CD14-positive monocyte (primary cell): ENCODE measurements around the gene FOXI3. TPM values are rescaled to one million over a fixed set of nuclear protein-coding genes. Genes with fewer than 3 reads are reported as not detected.
"Not testable (repeated sequence)": the region's sequence is repeated elsewhere in the genome, so short reads cannot be mapped to it uniquely, and the experiment has no call there.

Source experiments
- DNase-seq, 3 donors: peaks; one replicate each; pipeline ENCODE4 v3.0.0-alpha.2; 2011 to 2022
- H2AFZ ChIP-seq: 2 replicates; pipeline ENCODE4 v1.6.0; 2012; ENCODE audit warnings: mild to moderate bottlenecking, low read depth, low read length, inconsistent platforms; ENCODE audit not compliant: insufficient read depth, poor library complexity, severe bottlenecking
- H3K27ac ChIP-seq, 2 donors: 1 replicate in 1 of 2; 2 replicates in 1 of 2; pipeline ENCODE4 v1.5.1; 2012 to 2013; ENCODE audit warnings: low read length in 2 of 2, control low read depth in 1 of 2, inconsistent platforms in 1 of 2, low read depth in 1 of 2, mild to moderate bottlenecking in 1 of 2
- H3K27me3 ChIP-seq, 2 donors: one replicate each; pipeline versions ENCODE4 v1.6.0 to v1.6.1; 2011 to 2013; ENCODE audit warnings: low read length in 2 of 2; ENCODE audit not compliant: control insufficient read depth in 2 of 2, insufficient read depth in 2 of 2
- H3K36me3 ChIP-seq, 2 donors: replicated peaks in 1 of 2; 1 replicate in 1 of 2; 2 replicates in 1 of 2; pipeline versions ENCODE4 v1.5.1 to v1.6.1; 2012 to 2013; ENCODE audit warnings: low read length in 2 of 2, control low read depth in 1 of 2, inconsistent platforms in 1 of 2, mild to moderate bottlenecking in 1 of 2; ENCODE audit not compliant: insufficient read depth in 2 of 2, control insufficient read depth in 1 of 2
- H3K4me1 ChIP-seq, 2 donors: 1 replicate in 1 of 2; 2 replicates in 1 of 2; pipeline versions ENCODE4 v1.5.1 to v1.6.1; 2012 to 2013; ENCODE audit warnings: low read length in 2 of 2, control low read depth in 1 of 2, inconsistent platforms in 1 of 2, mild to moderate bottlenecking in 1 of 2, moderate library complexity in 1 of 2; ENCODE audit not compliant: insufficient read depth in 2 of 2, control insufficient read depth in 1 of 2
- H3K4me2 ChIP-seq: replicated peaks from 2 replicates; pipeline ENCODE3; 2012; ENCODE audit warnings: low read length, moderate library complexity, mild to moderate bottlenecking; ENCODE audit not compliant: poor library complexity, severe bottlenecking; ENCODE audit errors: extremely low read depth
- H3K4me3 ChIP-seq, 3 experiments: fragments of 200-600 bp in 1 of 3; sonication (generic) in 1 of 3; replicated peaks in 1 of 3; 1 replicate in 2 of 3; 2 replicates in 1 of 3; pipeline ENCODE4 v1.5.1; 2011 to 2013; ENCODE audit warnings: low read length in 3 of 3, mild to moderate bottlenecking in 3 of 3, control low read depth in 2 of 3, low read depth in 2 of 3, inconsistent platforms in 1 of 3, moderate library complexity in 1 of 3
- H3K79me2 ChIP-seq: 2 replicates; pipeline ENCODE4 v1.6.0; 2012; ENCODE audit warnings: mild to moderate bottlenecking, control low read depth, inconsistent platforms, low read length, moderate library complexity; ENCODE audit not compliant: insufficient read depth
- H3K9ac ChIP-seq: 2 replicates; pipeline ENCODE4 v1.6.0; 2017; ENCODE audit warnings: low read length, mild to moderate bottlenecking; ENCODE audit not compliant: insufficient read depth, poor library complexity, severe bottlenecking
- H3K9me3 ChIP-seq, 2 donors: replicated peaks in 1 of 2; 1 replicate in 1 of 2; 2 replicates in 1 of 2; pipeline versions ENCODE4 v1.5.1 to v1.6.1; 2012 to 2013; ENCODE audit warnings: low read length in 2 of 2, control low read depth in 1 of 2; ENCODE audit not compliant: control insufficient read depth in 1 of 2, insufficient read depth in 1 of 2
- H4K20me1 ChIP-seq: 2 replicates; pipeline ENCODE4 v1.6.0; 2012; ENCODE audit warnings: mild to moderate bottlenecking, low read length, control low read depth, moderate library complexity; ENCODE audit not compliant: insufficient read depth
- H3K27ac Mint-ChIP-seq, 7 donors: one replicate each; pipeline ENCODE4 v1.8.0; 2020; ENCODE audit warnings: mild to moderate bottlenecking in 7 of 7, mixed read lengths in 7 of 7, moderate library complexity in 6 of 7, inconsistent platforms in 2 of 7
- H3K27me3 Mint-ChIP-seq, 3 donors: one replicate each; pipeline ENCODE4 v1.8.0; 2021 to 2022; ENCODE audit warnings: low read depth in 3 of 3, mild to moderate bottlenecking in 3 of 3, mixed read lengths in 3 of 3, moderate library complexity in 3 of 3, inconsistent platforms in 1 of 3
- H3K36me3 Mint-ChIP-seq, 2 donors: one replicate each; pipeline ENCODE4 v1.8.0; 2020; ENCODE audit warnings: mixed read lengths in 2 of 2, inconsistent platforms in 1 of 2, mild to moderate bottlenecking in 1 of 2
- H3K4me1 Mint-ChIP-seq: one replicate; pipeline ENCODE4 v1.8.0; 2020; ENCODE audit warnings: mild to moderate bottlenecking, mixed read lengths
- H3K4me3 Mint-ChIP-seq, 2 donors: one replicate each; pipeline ENCODE4 v1.8.0; 2020; ENCODE audit warnings: mild to moderate bottlenecking in 2 of 2, mixed read lengths in 2 of 2, moderate library complexity in 1 of 2
- H3K9me3 Mint-ChIP-seq, 7 donors: one replicate each; pipeline ENCODE4 v1.8.0; 2020 to 2022; ENCODE audit warnings: mixed read lengths in 7 of 7, mild to moderate bottlenecking in 6 of 7, moderate library complexity in 6 of 7, inconsistent platforms in 2 of 7
- WGBS: methylation state at CpG from one replicate; pipeline ENCODE4 v1.1.5; 2013; ENCODE audit warnings: missing lambda C conversion rate; ENCODE audit not compliant: insufficient coverage; 5-methylcytosine and 5-hydroxymethylcytosine counted together
- intact Hi-C, 2 donors: fragments of 100-400 bp; cut with micrococcal nuclease; formaldehyde crosslinking; loops; one replicate each; pipeline versions ENCODE4 v1.15.0 to v1.15.1; 2023
- polyA plus RNA-seq, 3 donors: library from polyadenylated mRNA; depleted of rRNA in 1 of 3; unstranded in 2 of 3; stranded (reverse) in 1 of 3; fragments of 300-500 nt in 2 of 3; fragments of >200 nt in 1 of 3; fragmentation: Illumina TruSeq in 2 of 3; gene quantifications; 1 replicate in 2 of 3; 2 replicates in 1 of 3; pipeline ENCODE4 v1.2.3, GENCODE V29; 2012 to 2021
- TF ChIP-seq, protein P1 (sequence below): fragments of 200-600 bp; IDR thresholded peaks from one replicate; pipeline ENCODE4 v1.8.0; 2022; ENCODE audit warnings: antibody characterized with exemption, mild to moderate bottlenecking

The FOXI3 gene
- polyA plus RNA-seq, 3 donors: not detected

DNA sequence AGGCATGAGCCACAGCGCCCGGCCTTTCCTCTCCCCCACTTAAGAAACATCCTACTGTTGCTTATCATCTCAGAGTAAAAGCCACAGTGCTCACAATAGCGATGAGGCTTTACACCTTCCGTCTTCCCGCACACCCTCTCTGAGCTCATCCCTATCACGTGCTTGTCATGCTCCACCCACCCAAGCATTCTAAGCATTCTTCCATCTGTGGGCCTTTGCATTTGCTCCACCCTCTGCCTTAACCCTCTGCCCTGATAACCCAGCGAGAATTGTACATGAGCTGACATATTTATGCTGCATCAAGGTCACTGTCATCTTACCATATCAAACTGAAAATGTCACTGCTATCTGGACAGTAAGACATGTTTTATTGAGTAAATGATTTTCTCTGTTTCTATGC is 22.6 kb downstream of the FOXI3 start:
- H3K9me3 ChIP-seq: no peaks in the 10 kb centered on the region
- no peak overlapping the region for H3K27ac ChIP-seq
- no peaks in the 10 kb centered on the region for H3K4me1 ChIP-seq
- no peak overlapping the region for H3K9ac ChIP-seq
- H4K20me1 ChIP-seq: no peaks in the 10 kb centered on the region
- 95% methylated on average over 6 of the region's 7 CpGs for whole genome bisulfite sequencing
- Mint-ChIP-seq H3K36me3 (no peaks in the 10 kb centered on the region), H3K9me3 (peaks cover 0 to 24% (median 8%) of the 10 kb centered on the region in 7 donors), H3K27ac (no peak overlapping the region), H3K27me3 (peaks cover 3 to 9% (median 5%) of the 10 kb centered on the region in 3 donors), H3K4me3 (no peak overlapping the region), H3K4me1 (no peaks in the 10 kb centered on the region)
- no peaks in the 10 kb centered on the region for H3K36me3 ChIP-seq
- no peak overlapping the region for H2AFZ ChIP-seq
- intact Hi-C loops: no loop called here
- DNase-seq: no peak
- H3K4me2 ChIP-seq: no peak overlapping the region
- no peaks in the 10 kb centered on the region for H3K27me3 ChIP-seq
- no peak overlapping the region for H3K4me3 ChIP-seq
- H3K79me2 ChIP-seq: no peaks in the 10 kb centered on the region
- TF ChIP-seq, protein P1, sequence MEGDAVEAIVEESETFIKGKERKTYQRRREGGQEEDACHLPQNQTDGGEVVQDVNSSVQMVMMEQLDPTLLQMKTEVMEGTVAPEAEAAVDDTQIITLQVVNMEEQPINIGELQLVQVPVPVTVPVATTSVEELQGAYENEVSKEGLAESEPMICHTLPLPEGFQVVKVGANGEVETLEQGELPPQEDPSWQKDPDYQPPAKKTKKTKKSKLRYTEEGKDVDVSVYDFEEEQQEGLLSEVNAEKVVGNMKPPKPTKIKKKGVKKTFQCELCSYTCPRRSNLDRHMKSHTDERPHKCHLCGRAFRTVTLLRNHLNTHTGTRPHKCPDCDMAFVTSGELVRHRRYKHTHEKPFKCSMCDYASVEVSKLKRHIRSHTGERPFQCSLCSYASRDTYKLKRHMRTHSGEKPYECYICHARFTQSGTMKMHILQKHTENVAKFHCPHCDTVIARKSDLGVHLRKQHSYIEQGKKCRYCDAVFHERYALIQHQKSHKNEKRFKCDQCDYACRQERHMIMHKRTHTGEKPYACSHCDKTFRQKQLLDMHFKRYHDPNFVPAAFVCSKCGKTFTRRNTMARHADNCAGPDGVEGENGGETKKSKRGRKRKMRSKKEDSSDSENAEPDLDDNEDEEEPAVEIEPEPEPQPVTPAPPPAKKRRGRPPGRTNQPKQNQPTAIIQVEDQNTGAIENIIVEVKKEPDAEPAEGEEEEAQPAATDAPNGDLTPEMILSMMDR: no peak

DNA sequence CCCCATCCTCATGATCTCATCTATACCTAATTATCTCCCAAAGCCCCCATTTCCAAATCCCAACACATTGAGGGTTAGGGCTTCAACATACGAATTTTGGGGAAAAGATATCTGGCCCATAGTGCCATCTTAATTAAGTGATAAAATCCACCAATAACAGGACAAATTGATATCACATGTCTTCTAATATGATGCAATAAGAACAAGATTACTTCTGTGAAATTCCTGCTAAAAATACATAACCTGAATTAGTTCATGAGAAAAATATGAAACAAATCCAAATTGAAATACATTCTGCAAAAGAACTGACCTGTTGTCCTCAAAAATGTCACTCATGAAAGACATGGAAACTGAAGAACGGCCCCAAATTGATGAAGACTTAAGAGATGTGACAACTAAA is 28.8 kb downstream of the FOXI3 start:
- no peaks in the 10 kb centered on the region for H3K4me1 Mint-ChIP-seq
- Histone ChIP-seq H3K27me3 (no peaks in the 10 kb centered on the region), H3K4me1 (no peaks in the 10 kb centered on the region), H4K20me1 (no peaks in the 10 kb centered on the region), H2AFZ (no peak overlapping the region), H3K27ac (no peak overlapping the region), H3K4me2 (no peak overlapping the region), H3K79me2 (no peaks in the 10 kb centered on the region), H3K9ac (no peak overlapping the region), H3K9me3 (no peaks in the 10 kb centered on the region), H3K36me3 (no peaks in the 10 kb centered on the region), H3K4me3 (no peak overlapping the region)
- intact Hi-C loops: no loop called here
- H3K4me3 Mint-ChIP-seq: no peak overlapping the region
- no peaks in the 10 kb centered on the region for H3K36me3 Mint-ChIP-seq
- H3K27ac Mint-ChIP-seq: no peak overlapping the region
- peaks cover 0 to 6% (median 2%) of the 10 kb centered on the region in 7 donors for H3K9me3 Mint-ChIP-seq
- WGBS: 83% methylated on average over 1 of the region's 2 CpGs
- TF ChIP-seq, protein P1: no peak
- DNase-seq: no peak
- H3K27me3 Mint-ChIP-seq: peaks cover 5 to 10% (median 8%) of the 10 kb centered on the region in 3 donors

- intact Hi-C loops, H3K9me3 Mint-ChIP-seq, H3K27me3 ChIP-seq, H3K4me3 Mint-ChIP-seq, H3K27ac ChIP-seq, H3K27ac Mint-ChIP-seq, H3K4me3 ChIP-seq, H3K4me1 Mint-ChIP-seq, DNase-seq, H3K36me3 Mint-ChIP-seq, H3K79me2 ChIP-seq, H3K27me3 Mint-ChIP-seq, H3K9ac ChIP-seq, H3K9me3 ChIP-seq, H3K4me2 ChIP-seq, H4K20me1 ChIP-seq, H2AFZ ChIP-seq, H3K4me1 ChIP-seq, H3K36me3 ChIP-seq: not testable (repeated sequence)
- whole genome bisulfite sequencing: 80% methylated on average over 1 of the region's 9 CpGs
Measured at GRCh38 chr2:88419051-88419450, 33.4 kb downstream of the FOXI3 start.
